Psoas muscle (tissue), 8 donors: ENCODE results near the gene JOSD2. TPM values are rescaled to one million over a fixed set of nuclear protein-coding genes. Genes with fewer than 3 reads are reported as not detected.
"Not testable (repeated sequence)": the region's sequence is repeated elsewhere in the genome, so short reads cannot be mapped to it uniquely, and the experiment has no call there.

Source experiments
- ATAC-seq, 4 donors: fragments of 200-7000 bp; cut with Tn5 transposase; one replicate each; pipeline ENCODE4 v1.9.1; 2020; ENCODE audit warnings: moderate library complexity in 3 of 4, mild to moderate bottlenecking in 2 of 4
- DNase-seq, 2 donors: peaks; one replicate each; pipeline ENCODE4 v3.0.0-alpha.2; 2020
- H3K27ac ChIP-seq: fragments of 200-600 bp; one replicate; pipeline ENCODE4 v1.8.0; 2022
- H3K27me3 ChIP-seq, 3 donors: fragments of 200-600 bp in 1 of 3; one replicate each; pipeline versions ENCODE4 v1.6.1 to v1.8.0; 2013 to 2022; ENCODE audit warnings: low read length in 2 of 3, mild to moderate bottlenecking in 2 of 3, moderate library complexity in 1 of 3; ENCODE audit not compliant: insufficient read depth in 3 of 3
- H3K36me3 ChIP-seq, 2 donors: fragments of 200-600 bp in 1 of 2; one replicate each; pipeline versions ENCODE4 v1.6.1 to v1.8.0; 2013 to 2022; ENCODE audit warnings: low read depth in 1 of 2, mild to moderate bottlenecking in 1 of 2, moderate library complexity in 1 of 2; ENCODE audit not compliant: insufficient read depth in 1 of 2
- H3K4me1 ChIP-seq: fragments of 200-600 bp; one replicate; pipeline ENCODE4 v1.8.0; 2022
- H3K4me3 ChIP-seq: fragments of 200-600 bp; one replicate; pipeline ENCODE4 v1.8.0; 2022; ENCODE audit warnings: mild to moderate bottlenecking
- H3K9me3 ChIP-seq: fragments of 200-600 bp; one replicate; pipeline ENCODE4 v1.8.0; 2022
- WGBS, 3 donors: extraction: QIAGEN DNeasy Blood & Tissue Kit; methylation state at CpG; one replicate each; pipeline versions ENCODE4 v1.1.6 to v1.1.7; 2013; 5-methylcytosine and 5-hydroxymethylcytosine counted together
- intact Hi-C, 2 donors: fragments of 100-400 bp; cut with DNase I; formaldehyde crosslinking; loops; one replicate each; pipeline versions ENCODE4 v1.11.0 to v1.14.2; 2022
- polyA plus RNA-seq, 3 donors: library from polyadenylated mRNA; stranded (reverse); fragments of 200-250 nt; gene quantifications; one replicate each; pipeline ENCODE4 v1.2.3, GENCODE V29; 2013
- total RNA-seq, 4 donors: library from RNA; stranded (reverse); fragmentation: NEBNext Ultra II Directional in 2 of 4; extraction: Animal tissue kit (Norgen Biotek cat#: 25700) in 2 of 4; gene quantifications; one replicate each; pipeline versions ENCODE4 v1.2.1 to v1.2.4, GENCODE V29; 2021 to 2023
- TF ChIP-seq, protein P1 (sequence below): fragments of 200-600 bp; IDR thresholded peaks from one replicate; pipeline ENCODE4 v1.8.0; 2022; ENCODE audit warnings: antibody characterized with exemption
- donor health status: healthy with polysubstance abuse.
- donor health status: DM: no; HTN: no; CAD: no; lungs with moderate emphysema.
- donor health status: Bipolar disorder and iron deficiency.
- donor health status: healthy.
- donor health status: DM: yes; HTN: yes; CAD: no.
- donor health status: DM: no; HTN: no; CAD: no.
- donor health status: DM: no; HTN: no; CAD: no.
- donor health status: DM: yes; HTN: yes; CAD: no.

The JOSD2 gene
- total and polyA plus RNA-seq, 7 donors, result 28.5 to 87.2 (median 41.0) TPM

DNA sequence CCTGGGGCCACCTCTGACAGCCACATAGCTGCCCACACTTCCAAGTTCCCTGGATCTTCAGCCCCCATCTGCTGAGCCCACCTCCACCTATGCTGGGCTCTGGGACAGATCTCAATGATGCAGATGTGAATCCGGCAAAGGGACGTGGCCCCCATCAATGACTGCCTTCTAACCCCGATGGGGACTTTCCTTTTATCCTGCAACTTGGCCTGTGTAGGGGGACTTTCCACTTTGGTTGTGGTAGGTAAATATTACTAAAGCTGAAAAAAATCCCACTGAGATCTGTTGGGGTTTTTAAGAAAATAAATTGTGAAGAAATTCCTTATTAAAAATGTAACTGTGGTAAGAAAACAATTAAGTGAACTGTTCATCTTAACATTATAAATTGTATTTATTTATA is 23.5 kb upstream of the JOSD2 start:
- no peaks in the 10 kb centered on the region for H3K36me3 ChIP-seq
- 75 to 94% (median 82%) methylated on average over 3 of the region's 3 CpGs for WGBS, 3 donors
- ATAC-seq, result no peak
- H3K27ac ChIP-seq, result no peak overlapping the region
- no peak overlapping the region for H3K4me3 ChIP-seq
- no peaks in the 10 kb centered on the region for H3K9me3 ChIP-seq
- no peaks in the 10 kb centered on the region for H3K4me1 ChIP-seq
- TF ChIP-seq, protein P1, sequence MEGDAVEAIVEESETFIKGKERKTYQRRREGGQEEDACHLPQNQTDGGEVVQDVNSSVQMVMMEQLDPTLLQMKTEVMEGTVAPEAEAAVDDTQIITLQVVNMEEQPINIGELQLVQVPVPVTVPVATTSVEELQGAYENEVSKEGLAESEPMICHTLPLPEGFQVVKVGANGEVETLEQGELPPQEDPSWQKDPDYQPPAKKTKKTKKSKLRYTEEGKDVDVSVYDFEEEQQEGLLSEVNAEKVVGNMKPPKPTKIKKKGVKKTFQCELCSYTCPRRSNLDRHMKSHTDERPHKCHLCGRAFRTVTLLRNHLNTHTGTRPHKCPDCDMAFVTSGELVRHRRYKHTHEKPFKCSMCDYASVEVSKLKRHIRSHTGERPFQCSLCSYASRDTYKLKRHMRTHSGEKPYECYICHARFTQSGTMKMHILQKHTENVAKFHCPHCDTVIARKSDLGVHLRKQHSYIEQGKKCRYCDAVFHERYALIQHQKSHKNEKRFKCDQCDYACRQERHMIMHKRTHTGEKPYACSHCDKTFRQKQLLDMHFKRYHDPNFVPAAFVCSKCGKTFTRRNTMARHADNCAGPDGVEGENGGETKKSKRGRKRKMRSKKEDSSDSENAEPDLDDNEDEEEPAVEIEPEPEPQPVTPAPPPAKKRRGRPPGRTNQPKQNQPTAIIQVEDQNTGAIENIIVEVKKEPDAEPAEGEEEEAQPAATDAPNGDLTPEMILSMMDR, result no peak
- no peak for DNase-seq
- intact Hi-C loops, result no loop called here
- H3K27me3 ChIP-seq, result peaks cover 0 to 33% (median 5%) of the 10 kb centered on the region in 3 donors

DNA sequence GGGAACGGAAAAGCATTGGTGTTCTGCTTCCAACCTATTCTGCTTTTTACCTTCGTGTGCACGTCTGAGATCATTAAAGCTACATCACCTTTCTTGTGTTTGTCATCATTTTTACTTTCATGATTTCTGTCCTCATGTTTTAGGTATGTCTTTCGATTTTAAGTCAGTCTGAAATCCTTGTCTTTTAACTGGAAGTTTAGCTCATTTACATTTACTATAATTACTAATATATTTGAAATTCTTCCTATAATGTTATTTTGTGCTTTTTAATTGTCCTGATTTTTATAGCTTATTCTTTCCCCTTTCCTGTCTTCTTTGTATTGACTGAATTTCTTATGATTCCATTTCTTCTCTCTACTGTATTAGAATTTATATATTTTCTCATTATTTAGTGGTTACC is 22.0 kb upstream of the JOSD2 start:
- peaks cover 0 to 42% (median 5%) of the 10 kb centered on the region in 3 donors for H3K27me3 ChIP-seq
- WGBS, 3 donors, result 84 to 88% (median 87%) methylated on average over 4 of the region's 4 CpGs
- DNase-seq, result no peak
- TF ChIP-seq, protein P1, result no peak
- H3K4me1 ChIP-seq, result no peaks in the 10 kb centered on the region
- H3K27ac ChIP-seq, result no peak overlapping the region
- no peaks in the 10 kb centered on the region for H3K36me3 ChIP-seq
- intact Hi-C loops, result no loop called here
- ATAC-seq, result no peak
- H3K4me3 ChIP-seq, result no peak overlapping the region
- no peaks in the 10 kb centered on the region for H3K9me3 ChIP-seq

DNA sequence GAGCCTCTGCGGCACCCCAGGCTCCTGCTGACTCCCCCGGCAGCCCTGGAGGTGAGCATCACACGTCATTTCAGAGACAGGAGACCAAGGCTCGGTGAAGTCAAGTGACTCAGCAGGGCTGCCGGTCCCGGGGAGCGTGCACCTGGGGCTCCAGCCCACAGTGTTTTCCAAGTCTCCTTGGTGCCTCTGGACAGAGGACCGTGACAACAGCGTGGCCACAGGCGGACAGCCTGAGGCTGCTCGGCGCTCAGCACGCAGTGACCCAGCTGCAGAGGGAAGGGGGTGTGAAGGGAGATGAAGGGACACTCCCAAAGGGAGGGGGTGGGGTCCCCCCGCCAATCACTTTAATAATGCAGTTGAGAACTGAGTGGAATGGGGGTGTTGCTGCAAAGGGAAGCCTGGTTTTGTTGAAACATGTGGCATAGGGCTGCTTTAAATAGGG is 20.2 kb upstream of the JOSD2 start:
- TF ChIP-seq, protein P1, result no peak
- Histone ChIP-seq H3K4me3 (no peak overlapping the region), H3K9me3 (no peaks in the 10 kb centered on the region), H3K4me1 (no peaks in the 10 kb centered on the region), H3K27me3 (peaks cover 0 to 40% (median 5%) of the 10 kb centered on the region in 3 donors), H3K27ac (no peak overlapping the region), H3K36me3 (no peaks in the 10 kb centered on the region)
- ATAC-seq (no peak), DNase-seq (no peak)
- intact Hi-C loops, result no loop called here
- 48 to 58% (median 52%) methylated on average over 14 of the region's 14 CpGs for WGBS, 3 donors

DNA sequence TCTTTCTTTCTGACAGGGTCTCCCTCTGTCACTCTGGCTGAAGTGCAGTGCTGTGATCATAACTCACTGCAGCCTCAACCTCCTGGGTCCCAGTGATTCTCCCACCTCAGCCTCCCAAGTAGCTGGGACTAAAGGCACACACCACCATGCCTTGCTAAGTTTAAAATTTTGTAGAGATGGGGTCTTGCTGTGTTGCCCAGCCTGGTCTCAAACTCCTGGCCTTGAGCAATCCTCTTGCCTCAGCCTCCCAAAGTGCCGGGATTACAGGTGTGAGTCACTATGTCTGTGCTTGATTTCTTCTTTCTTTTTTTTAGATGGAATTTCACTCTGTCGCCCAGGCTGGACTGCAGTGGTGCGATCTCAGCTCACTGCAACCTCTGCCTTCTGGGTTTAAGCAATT is 17.1 kb upstream of the JOSD2 start:
- intact Hi-C loops, H3K9me3 ChIP-seq, H3K36me3 ChIP-seq, H3K27ac ChIP-seq, ATAC-seq, H3K4me3 ChIP-seq, DNase-seq, H3K4me1 ChIP-seq: not testable (repeated sequence)
- peaks cover 0 to 33% (median 5%) of the 10 kb centered on the region in 3 donors for H3K27me3 ChIP-seq
- WGBS, 3 donors, result 88 to 97% (median 91%) methylated on average over 3 of the region's 3 CpGs

DNA sequence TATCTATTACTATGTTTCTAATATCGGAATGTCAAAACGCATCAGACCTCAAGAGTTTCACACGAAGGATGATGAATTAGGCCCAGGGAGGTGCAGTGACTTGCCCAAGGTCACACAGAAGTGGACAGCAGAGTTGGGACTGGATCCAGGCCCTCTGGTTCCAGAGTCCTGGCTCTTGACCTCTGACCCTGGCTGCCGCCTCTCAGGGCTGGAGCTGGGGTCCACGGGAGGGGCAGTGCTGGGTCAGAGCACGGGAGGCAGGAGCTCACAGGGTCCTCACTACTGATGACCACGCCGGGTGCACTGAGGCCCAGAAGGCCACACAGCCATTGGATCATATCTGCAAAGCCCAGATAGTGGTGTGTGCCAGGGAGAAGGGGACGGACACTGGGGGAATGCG is 11.9 kb upstream of the JOSD2 start:
- intact Hi-C loops, result no loop called here
- no peak overlapping the region for H3K4me3 ChIP-seq
- TF ChIP-seq, protein P1, result no peak
- H3K27me3 ChIP-seq, result peaks cover 0 to 3% (median 0%) of the 10 kb centered on the region in 3 donors
- no peaks in the 10 kb centered on the region for H3K4me1 ChIP-seq
- 84 to 87% (median 87%) methylated on average over 10 of the region's 10 CpGs for WGBS, 3 donors
- H3K36me3 ChIP-seq, result no peaks in the 10 kb centered on the region
- no peaks in the 10 kb centered on the region for H3K9me3 ChIP-seq
- ATAC-seq (no peak), DNase-seq (no peak)
- H3K27ac ChIP-seq, result no peak overlapping the region
